Ishikawa (cell line): ENCODE data around the gene EFS.
A peak's percentile ranks its signal among the peaks of the same experiment; 100 is the strongest.

Experiments
- CEBPB ChIP-seq: IDR thresholded peaks from 2 replicates; pipeline ENCODE4 v1.6.1; 2012
- CREB1 ChIP-seq: IDR thresholded peaks from 2 replicates; pipeline ENCODE4 v1.6.1; 2012; ENCODE audit warnings: low read depth
- EGR1 ChIP-seq: IDR thresholded peaks from 2 replicates; pipeline ENCODE4 v1.6.1; 2012
- EP300 ChIP-seq: IDR thresholded peaks from 2 replicates; pipeline ENCODE4 v1.6.1; 2012; ENCODE audit warnings: borderline replicate concordance
- FOXM1 ChIP-seq: IDR thresholded peaks from 2 replicates; pipeline ENCODE4 v1.6.1; 2012; ENCODE audit warnings: low read depth, borderline replicate concordance
- NFIC ChIP-seq: IDR thresholded peaks from 2 replicates; pipeline ENCODE4 v1.6.1; 2012
- RAD21 ChIP-seq: IDR thresholded peaks from 2 replicates; pipeline ENCODE4 v1.6.1; 2012; ENCODE audit warnings: low read depth
- TAF1 ChIP-seq: IDR thresholded peaks from 2 replicates; pipeline ENCODE4 v1.6.1; 2012; ENCODE audit warnings: low read depth, mild to moderate bottlenecking
- TCF12 ChIP-seq: IDR thresholded peaks from 2 replicates; pipeline ENCODE4 v1.6.1; 2012; ENCODE audit warnings: low read depth
- TEAD4 ChIP-seq: IDR thresholded peaks from 2 replicates; pipeline ENCODE4 v1.6.1; 2012
- YY1 ChIP-seq: IDR thresholded peaks from 2 replicates; pipeline ENCODE4 v1.6.1; 2012; ENCODE audit warnings: low read depth
- ZBTB7A ChIP-seq: IDR thresholded peaks from 2 replicates; pipeline ENCODE4 v1.6.1; 2012; ENCODE audit warnings: low read depth
- TF ChIP-seq, protein P1 (sequence below): IDR thresholded peaks from 2 replicates; pipeline ENCODE4 v1.6.1; 2012
- TF ChIP-seq, protein P2 (sequence below): IDR thresholded peaks from 2 replicates; pipeline ENCODE4 v1.6.1; 2012; ENCODE audit warnings: low read depth, mild to moderate bottlenecking
- TF ChIP-seq, protein P3 (sequence below): IDR thresholded peaks from 2 replicates; pipeline ENCODE4 v1.6.1; 2012

Gene EFS

DNA sequence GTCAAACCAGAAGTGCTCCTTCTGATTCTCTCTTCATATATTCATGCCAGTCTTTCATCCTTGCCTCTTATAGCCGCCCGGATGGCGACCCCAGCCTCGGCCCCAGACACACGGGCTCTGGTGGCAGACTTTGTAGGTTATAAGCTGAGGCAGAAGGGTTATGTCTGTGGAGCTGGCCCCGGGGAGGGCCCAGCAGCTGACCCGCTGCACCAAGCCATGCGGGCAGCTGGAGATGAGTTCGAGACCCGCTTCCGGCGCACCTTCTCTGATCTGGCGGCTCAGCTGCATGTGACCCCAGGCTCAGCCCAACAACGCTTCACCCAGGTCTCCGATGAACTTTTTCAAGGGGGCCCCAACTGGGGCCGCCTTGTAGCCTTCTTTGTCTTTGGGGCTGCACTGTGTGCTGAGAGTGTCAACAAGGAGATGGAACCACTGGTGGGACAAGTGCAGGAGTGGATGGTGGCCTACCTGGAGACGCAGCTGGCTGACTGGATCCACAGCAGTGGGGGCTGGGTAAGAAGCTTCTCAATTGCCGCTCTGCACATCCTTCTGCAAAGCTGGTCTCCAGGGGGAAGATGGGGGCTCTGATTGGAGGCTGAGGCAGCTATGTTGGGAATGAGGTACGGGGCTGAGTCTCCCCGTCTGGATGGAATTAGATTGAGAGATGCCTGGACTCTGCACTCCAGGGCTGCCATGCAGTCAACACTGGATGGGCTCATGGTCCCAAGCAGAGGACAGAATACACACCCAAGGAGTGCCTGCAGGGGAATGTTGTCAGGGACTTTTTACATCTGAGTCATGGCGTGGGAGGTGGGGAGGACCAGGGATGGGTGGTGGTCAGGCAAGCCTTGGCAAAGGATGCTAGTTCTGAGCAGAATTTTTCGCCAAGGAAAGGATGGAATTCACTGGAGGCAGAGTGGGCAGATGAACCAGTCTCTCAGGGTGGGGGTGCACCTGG is 57.0 kb downstream of the EFS start:
- TF ChIP-seq NFIC = no peak
- TF ChIP-seq EP300 = no peak
- TF ChIP-seq ZBTB7A = no peak
- TF ChIP-seq, protein P1, sequence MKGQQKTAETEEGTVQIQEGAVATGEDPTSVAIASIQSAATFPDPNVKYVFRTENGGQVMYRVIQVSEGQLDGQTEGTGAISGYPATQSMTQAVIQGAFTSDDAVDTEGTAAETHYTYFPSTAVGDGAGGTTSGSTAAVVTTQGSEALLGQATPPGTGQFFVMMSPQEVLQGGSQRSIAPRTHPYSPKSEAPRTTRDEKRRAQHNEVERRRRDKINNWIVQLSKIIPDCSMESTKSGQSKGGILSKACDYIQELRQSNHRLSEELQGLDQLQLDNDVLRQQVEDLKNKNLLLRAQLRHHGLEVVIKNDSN = no peak
- TF ChIP-seq FOXM1 = no peak
- TF ChIP-seq TEAD4 = no peak
- no peak for TF ChIP-seq CREB1
- no peak for TF ChIP-seq CEBPB
- TF ChIP-seq, protein P2, sequence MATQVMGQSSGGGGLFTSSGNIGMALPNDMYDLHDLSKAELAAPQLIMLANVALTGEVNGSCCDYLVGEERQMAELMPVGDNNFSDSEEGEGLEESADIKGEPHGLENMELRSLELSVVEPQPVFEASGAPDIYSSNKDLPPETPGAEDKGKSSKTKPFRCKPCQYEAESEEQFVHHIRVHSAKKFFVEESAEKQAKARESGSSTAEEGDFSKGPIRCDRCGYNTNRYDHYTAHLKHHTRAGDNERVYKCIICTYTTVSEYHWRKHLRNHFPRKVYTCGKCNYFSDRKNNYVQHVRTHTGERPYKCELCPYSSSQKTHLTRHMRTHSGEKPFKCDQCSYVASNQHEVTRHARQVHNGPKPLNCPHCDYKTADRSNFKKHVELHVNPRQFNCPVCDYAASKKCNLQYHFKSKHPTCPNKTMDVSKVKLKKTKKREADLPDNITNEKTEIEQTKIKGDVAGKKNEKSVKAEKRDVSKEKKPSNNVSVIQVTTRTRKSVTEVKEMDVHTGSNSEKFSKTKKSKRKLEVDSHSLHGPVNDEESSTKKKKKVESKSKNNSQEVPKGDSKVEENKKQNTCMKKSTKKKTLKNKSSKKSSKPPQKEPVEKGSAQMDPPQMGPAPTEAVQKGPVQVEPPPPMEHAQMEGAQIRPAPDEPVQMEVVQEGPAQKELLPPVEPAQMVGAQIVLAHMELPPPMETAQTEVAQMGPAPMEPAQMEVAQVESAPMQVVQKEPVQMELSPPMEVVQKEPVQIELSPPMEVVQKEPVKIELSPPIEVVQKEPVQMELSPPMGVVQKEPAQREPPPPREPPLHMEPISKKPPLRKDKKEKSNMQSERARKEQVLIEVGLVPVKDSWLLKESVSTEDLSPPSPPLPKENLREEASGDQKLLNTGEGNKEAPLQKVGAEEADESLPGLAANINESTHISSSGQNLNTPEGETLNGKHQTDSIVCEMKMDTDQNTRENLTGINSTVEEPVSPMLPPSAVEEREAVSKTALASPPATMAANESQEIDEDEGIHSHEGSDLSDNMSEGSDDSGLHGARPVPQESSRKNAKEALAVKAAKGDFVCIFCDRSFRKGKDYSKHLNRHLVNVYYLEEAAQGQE = no peak
- TF ChIP-seq EGR1 = no peak
- TF ChIP-seq YY1 = no peak
- no peak for TF ChIP-seq TAF1
- TF ChIP-seq TCF12 = no peak
- TF ChIP-seq, protein P3, sequence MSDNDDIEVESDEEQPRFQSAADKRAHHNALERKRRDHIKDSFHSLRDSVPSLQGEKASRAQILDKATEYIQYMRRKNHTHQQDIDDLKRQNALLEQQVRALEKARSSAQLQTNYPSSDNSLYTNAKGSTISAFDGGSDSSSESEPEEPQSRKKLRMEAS = no peak
- TF ChIP-seq RAD21 = no peak

DNA sequence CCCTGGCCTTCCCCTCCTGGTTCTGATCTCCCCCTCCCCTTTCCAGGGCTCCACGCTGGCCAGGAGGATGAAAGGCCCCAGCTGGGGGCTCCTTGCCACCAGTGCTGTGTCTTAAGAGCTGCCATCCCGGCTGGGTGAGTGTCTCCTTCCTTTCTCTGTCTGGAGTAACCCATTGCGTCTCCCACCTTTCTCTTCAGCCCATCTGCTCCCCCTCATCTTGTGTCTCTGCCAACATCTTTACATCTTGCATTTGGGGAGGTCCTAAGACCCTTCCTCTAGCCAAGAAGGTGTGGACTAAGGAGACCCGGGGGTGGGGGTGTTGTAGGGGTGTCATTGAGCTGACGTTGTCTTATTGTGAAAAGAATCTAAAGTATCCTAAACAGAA is 57.8 kb downstream of the EFS start:
- no peak for TF ChIP-seq CEBPB
- TF ChIP-seq FOXM1 = no peak
- TF ChIP-seq YY1 = no peak

DNA sequence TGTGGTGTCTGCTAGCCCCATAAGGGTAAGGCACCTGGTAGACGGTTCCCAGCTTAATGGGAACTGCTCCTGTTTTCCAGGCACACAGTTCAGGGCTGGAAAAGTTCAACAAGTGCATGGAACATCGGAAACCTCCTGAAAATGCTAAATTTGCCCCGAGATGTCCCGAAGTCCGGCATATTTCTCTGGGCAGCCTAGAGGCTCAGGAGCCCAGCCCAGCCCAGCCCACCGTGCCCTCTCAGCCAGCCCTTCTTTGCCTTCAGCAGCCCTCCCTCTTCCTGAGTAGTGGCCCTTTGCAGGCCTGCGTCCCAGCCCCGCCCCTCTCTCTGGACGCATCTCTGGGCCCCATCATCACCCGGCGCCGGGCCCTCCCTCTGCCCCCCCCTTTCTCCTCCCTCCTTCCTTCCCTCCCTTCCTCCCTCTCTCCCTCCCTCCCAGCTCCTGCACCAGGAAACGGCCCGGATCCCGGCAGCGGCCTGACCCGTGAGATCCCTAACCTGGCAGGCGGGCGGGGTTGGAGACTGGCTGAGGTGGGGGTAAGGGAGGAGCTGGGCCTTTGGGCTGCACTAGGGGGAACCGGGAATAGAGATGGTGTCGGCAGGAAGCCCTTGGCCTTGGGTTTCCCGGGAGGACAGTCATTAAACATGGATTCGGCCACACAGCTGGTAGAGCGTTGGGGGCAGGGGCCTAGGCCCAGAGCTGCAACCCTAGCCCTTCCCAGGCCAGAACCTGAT is 58.4 kb downstream of the EFS start, which contains the start of gene BCL2L2:
Gene BCL2L2, plus strand, starts transcription at position 422 of the 734 bp plus-strand sequence. CDS start 935 bp downstream, outside the sequence.
- TF ChIP-seq ZBTB7A (0 out of 2 replicates have a peak, but pooled peaks have one; percentile 19), NFIC (no peak), EP300 (no peak), FOXM1 (no peak), RAD21 (no peak), CEBPB (no peak), YY1 (peak; percentile 18; the same call in 1 of the 2 replicates), EGR1 (no peak), CREB1 (peak; percentile 93), TAF1 (peak; percentile 83), TCF12 (peak; percentile 41; the same call in 1 of the 2 replicates), TEAD4 (0 out of 2 replicates have a peak, but pooled peaks have one; percentile 6)
- TF ChIP-seq, protein P3 = no peak
- TF ChIP-seq, protein P1 = no peak
- TF ChIP-seq, protein P2 = no peak
